ENCODE measurements around the gene SPTB. TPM values are rescaled to one million over a fixed set of nuclear protein-coding genes. Genes with fewer than 3 reads are reported as not detected.

The SPTB gene
- total and polyA plus RNA-seq, 8 donors = under 0.01 to 3.5 (median 0.55) TPM; not detected in 2

- H3K4me1 ChIP-seq = peaks cover 6 to 17% (median 15%) of the 10 kb centered on the region in 4 donors
- DNase-seq = peak in 1 of 2 donors; percentile 62
- H3K4me3 ChIP-seq = no peak overlapping the region
- peaks cover 66 to 92% (median 78%) of the 10 kb centered on the region in 4 donors for H3K36me3 ChIP-seq
- H3K9me3 ChIP-seq = no peaks in the 10 kb centered on the region
- 66 to 77% (median 73%) methylated on average over 6 of the region's 6 CpGs for WGBS, 5 donors
- intact Hi-C loops (cut with DNase I; ENCODE audit: low total_unique reads) = no loop called here
- peak overlapping the region in 1 of 5 donors; percentile 51 for H3K27ac ChIP-seq
- H3K27me3 ChIP-seq = no peaks in the 10 kb centered on the region
- TF ChIP-seq POLR2A (IDR thresholded peaks at IDR 0.05) (no peak), POLR2AphosphoS5 (IDR thresholded peaks at IDR 0.05) (no peak), EP300 (IDR thresholded peaks at IDR 0.05) (no peak)
- TF ChIP-seq, protein P1, sequence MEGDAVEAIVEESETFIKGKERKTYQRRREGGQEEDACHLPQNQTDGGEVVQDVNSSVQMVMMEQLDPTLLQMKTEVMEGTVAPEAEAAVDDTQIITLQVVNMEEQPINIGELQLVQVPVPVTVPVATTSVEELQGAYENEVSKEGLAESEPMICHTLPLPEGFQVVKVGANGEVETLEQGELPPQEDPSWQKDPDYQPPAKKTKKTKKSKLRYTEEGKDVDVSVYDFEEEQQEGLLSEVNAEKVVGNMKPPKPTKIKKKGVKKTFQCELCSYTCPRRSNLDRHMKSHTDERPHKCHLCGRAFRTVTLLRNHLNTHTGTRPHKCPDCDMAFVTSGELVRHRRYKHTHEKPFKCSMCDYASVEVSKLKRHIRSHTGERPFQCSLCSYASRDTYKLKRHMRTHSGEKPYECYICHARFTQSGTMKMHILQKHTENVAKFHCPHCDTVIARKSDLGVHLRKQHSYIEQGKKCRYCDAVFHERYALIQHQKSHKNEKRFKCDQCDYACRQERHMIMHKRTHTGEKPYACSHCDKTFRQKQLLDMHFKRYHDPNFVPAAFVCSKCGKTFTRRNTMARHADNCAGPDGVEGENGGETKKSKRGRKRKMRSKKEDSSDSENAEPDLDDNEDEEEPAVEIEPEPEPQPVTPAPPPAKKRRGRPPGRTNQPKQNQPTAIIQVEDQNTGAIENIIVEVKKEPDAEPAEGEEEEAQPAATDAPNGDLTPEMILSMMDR (IDR thresholded peaks at IDR 0.05) = no peak
Measured at GRCh38 chr14:64734990-64735389, 144.7 kb downstream of the SPTB start.

- no peak for DNase-seq
- no peak overlapping the region for H3K27ac ChIP-seq
Measured at GRCh38 chr14:64733899-64734298, 145.8 kb downstream of the SPTB start.

GRCh38 chr14:64733321-64733720 is 146.4 kb downstream of the SPTB start:
- Histone ChIP-seq H3K4me1 (peaks cover 6 to 17% (median 15%) of the 10 kb centered on the region in 4 donors), H3K27ac (no peak overlapping the region), H3K27me3 (no peaks in the 10 kb centered on the region), H3K36me3 (peaks cover 59 to 92% (median 77%) of the 10 kb centered on the region in 4 donors), H3K4me3 (no peak overlapping the region), H3K9me3 (no peaks in the 10 kb centered on the region)
- no peak for TF ChIP-seq POLR2A (IDR thresholded peaks at IDR 0.05)
- no peak for TF ChIP-seq EP300 (IDR thresholded peaks at IDR 0.05)
- TF ChIP-seq POLR2AphosphoS5 (IDR thresholded peaks at IDR 0.05) = no peak
- TF ChIP-seq, protein P1 (IDR thresholded peaks at IDR 0.05) = no peak
- WGBS, 5 donors = 85 to 90% (median 88%) methylated on average over 11 of the region's 11 CpGs
- intact Hi-C loops (cut with DNase I; ENCODE audit: low total_unique reads) = no loop called here
- DNase-seq = no peak

More at GRCh38 chr14:64733899-64734298, 145.8 kb downstream of the SPTB start:
- Histone ChIP-seq H3K9me3 (no peaks in the 10 kb centered on the region), H3K4me3 (no peak overlapping the region), H3K27me3 (no peaks in the 10 kb centered on the region), H3K36me3 (peaks cover 59 to 92% (median 77%) of the 10 kb centered on the region in 4 donors), H3K4me1 (peaks cover 6 to 17% (median 15%) of the 10 kb centered on the region in 4 donors)
- TF ChIP-seq, protein P1 (IDR thresholded peaks at IDR 0.05) = no peak
- TF ChIP-seq POLR2AphosphoS5 (IDR thresholded peaks at IDR 0.05) (no peak), EP300 (IDR thresholded peaks at IDR 0.05) (no peak), POLR2A (IDR thresholded peaks at IDR 0.05) (no peak)
- 45 to 88% (median 79%) methylated on average over 1 of the region's 1 CpG for WGBS, 5 donors
- intact Hi-C loops (cut with DNase I; ENCODE audit: low total_unique reads) = no loop called here

DNA sequence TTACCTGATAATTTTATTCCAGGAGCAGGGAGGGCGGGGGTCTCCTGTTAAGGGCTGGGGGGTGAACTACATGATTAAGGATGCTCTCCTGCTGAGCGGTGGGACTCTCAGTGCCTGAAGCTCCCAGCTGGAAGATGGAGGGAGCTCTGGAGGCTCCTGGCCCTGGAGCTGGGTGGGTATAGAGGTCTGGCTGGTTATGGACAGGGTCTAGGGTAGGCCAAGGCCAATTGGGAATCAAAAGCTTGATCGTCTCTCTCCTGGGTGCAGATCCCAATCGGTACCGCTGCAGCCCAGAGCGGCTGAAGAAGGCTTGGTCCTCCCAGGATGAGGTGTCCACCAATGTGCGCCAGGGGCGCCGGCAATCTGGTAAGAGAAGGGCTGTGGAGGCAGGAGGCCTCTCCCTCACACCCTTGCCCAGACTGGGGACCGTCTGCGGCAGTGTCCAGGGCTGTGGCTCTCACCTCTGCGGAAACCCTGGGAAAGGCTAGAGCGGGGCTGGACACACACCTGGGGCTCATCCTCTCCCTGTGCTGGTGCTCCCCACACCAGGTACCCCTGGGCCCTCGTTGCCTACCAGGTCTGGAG is 147.1 kb downstream of the SPTB start:
- no peaks in the 10 kb centered on the region for H3K9me3 ChIP-seq
- H3K27ac ChIP-seq = no peak overlapping the region
- H3K4me1 ChIP-seq = peaks cover 6 to 20% (median 15%) of the 10 kb centered on the region in 4 donors
- intact Hi-C loops (cut with DNase I; ENCODE audit: low total_unique reads) = no loop called here
- no peak for DNase-seq
- no peak overlapping the region for H3K4me3 ChIP-seq
- WGBS, 5 donors = 93 to 97% (median 96%) methylated on average over 14 of the region's 14 CpGs
- H3K27me3 ChIP-seq = no peaks in the 10 kb centered on the region
- H3K36me3 ChIP-seq = peaks cover 59 to 92% (median 77%) of the 10 kb centered on the region in 4 donors
- TF ChIP-seq POLR2A (IDR thresholded peaks at IDR 0.05) = no peak

- 89 to 97% (median 94%) methylated on average over 4 of the region's 4 CpGs for WGBS, 5 donors
- intact Hi-C loops (cut with DNase I; ENCODE audit: low total_unique reads) = no loop called here
- Histone ChIP-seq H3K4me1 (peaks cover 5 to 22% (median 12%) of the 10 kb centered on the region in 4 donors), H3K27ac (no peak overlapping the region), H3K4me3 (no peak overlapping the region), H3K27me3 (no peaks in the 10 kb centered on the region), H3K36me3 (peaks cover 55 to 89% (median 76%) of the 10 kb centered on the region in 4 donors), H3K9me3 (no peaks in the 10 kb centered on the region)
- TF ChIP-seq EP300 (IDR thresholded peaks at IDR 0.05) = no peak
- TF ChIP-seq POLR2AphosphoS5 (IDR thresholded peaks at IDR 0.05) = no peak
- no peak for DNase-seq
Measured at GRCh38 chr14:64732066-64732465, 147.6 kb downstream of the SPTB start.
